GM12878 (cell line): ENCODE results near the gene DTNA. TPM values are rescaled to one million over a fixed set of nuclear protein-coding genes. Genes with fewer than 3 reads are reported as not detected.

Experiments used
- ATAC-seq: fragments of 200-7000 bp; cut with Tn5 transposase; 3 replicates; pipeline ENCODE4 v1.9.1; 2020; ENCODE audit warnings: mild to moderate bottlenecking, moderate library complexity
- BruUV-seq: library from RNA; stranded (reverse); fragments of 400-500 nt; replicated peaks from 2 replicates; lab custom pipeline; 2021; lab: Mats Ljungman, UMichigan
- CTCF ChIA-PET: fragments of 300-600 bp; sonication (Branson Sonifier 250); formaldehyde crosslinking; extraction: SDS; loops from one replicate; lab custom pipeline; 2021; ENCODE audit warnings: inconsistent platforms; lab: Yijun Ruan, JAX
- POLR2A ChIA-PET: fragments of 350-600 bp; formaldehyde crosslinking; extraction: SDS; loops from one replicate; lab custom pipeline; 2021; ENCODE audit warnings: inconsistent platforms; lab: Charles Lee
- RAD21 ChIA-PET: fragments of 300-600 bp; sonication (Branson Sonifier 250); formaldehyde crosslinking; loops from one replicate; lab custom pipeline; 2023; ENCODE audit warnings: antibody characterized with exemption; ENCODE audit not compliant: unreplicated experiment; lab: Charles Lee
- SMC1A ChIA-PET: fragments of 300-600 bp; sonication (Branson Sonifier 250); formaldehyde crosslinking; loops from one replicate; lab custom pipeline; 2023; ENCODE audit not compliant: unreplicated experiment, uncharacterized antibody; lab: Charles Lee
- DNase-seq: peaks from one replicate; pipeline ENCODE4 v3.0.0-alpha.2; 2011; ENCODE audit warnings: low read depth, low spot score
- FAIRE-seq: peaks from 3 replicates; lab custom pipeline; 2011; peaks lifted over from hg19 to GRCh38; lab: Jason Lieb, UNC
- H2AFZ ChIP-seq: 2 replicates; pipeline ENCODE4 v1.6.0; 2011; ENCODE audit warnings: low read depth, low read length, control low read depth; ENCODE audit not compliant: control insufficient read depth
- H3K27ac ChIP-seq: 2 replicates; pipeline ENCODE4 v1.5.1; 2011; ENCODE audit warnings: control low read depth; ENCODE audit not compliant: control insufficient read depth, insufficient read depth
- H3K27me3 ChIP-seq, 2 experiments: replicated peaks in 1 of 2; 2 replicates each; pipeline versions ENCODE4 v1.6.0 to v1.6.1; 2011; ENCODE audit warnings: low read length in 1 of 2; ENCODE audit not compliant: control insufficient read depth in 2 of 2, insufficient read depth in 2 of 2
- H3K36me3 ChIP-seq, 2 experiments: 2 replicates each; pipeline ENCODE4 v1.5.1; 2011; ENCODE audit warnings: low read length in 1 of 2; ENCODE audit not compliant: control insufficient read depth in 2 of 2, insufficient read depth in 2 of 2
- H3K4me1 ChIP-seq: 2 replicates; pipeline ENCODE4 v1.6.1; 2011; ENCODE audit warnings: mild to moderate bottlenecking, low read length, moderate library complexity, mixed read lengths; ENCODE audit not compliant: control insufficient read depth, insufficient read depth
- H3K4me2 ChIP-seq: 2 replicates; pipeline ENCODE4 v1.6.0; 2011; ENCODE audit warnings: control low read depth; ENCODE audit not compliant: control insufficient read depth, insufficient read depth
- H3K4me3 ChIP-seq: fragments of 200-600 bp; sonication (generic); 2 replicates; pipeline ENCODE4 v1.5.1; 2016
- H3K79me2 ChIP-seq: 2 replicates; pipeline ENCODE4 v1.6.0; 2011; ENCODE audit warnings: low read length; ENCODE audit not compliant: control insufficient read depth, insufficient read depth
- H3K9ac ChIP-seq: 2 replicates; pipeline ENCODE4 v1.8.0; 2011; ENCODE audit warnings: low read length, control low read depth, mixed read lengths; ENCODE audit not compliant: control insufficient read depth, insufficient read depth
- H3K9me3 ChIP-seq: replicated peaks from 3 replicates; pipeline ENCODE4 v1.5.1; 2011; ENCODE audit warnings: mild to moderate bottlenecking, low read length; ENCODE audit not compliant: control insufficient read depth, insufficient read depth
- H4K20me1 ChIP-seq: 2 replicates; pipeline ENCODE4 v1.6.0; 2011; ENCODE audit not compliant: control insufficient read depth, insufficient read depth
- FOS ChIP-seq: IDR thresholded peaks from 3 replicates; pipeline ENCODE4 v1.6.1; 2011; ENCODE audit warnings: borderline replicate concordance; ENCODE audit not compliant: insufficient read length; ENCODE audit errors: extremely low read depth
- HCFC1 ChIP-seq: fragments of 150-350 bp; IDR thresholded peaks from 2 replicates; pipeline ENCODE4 v1.6.1; 2014; ENCODE audit warnings: low read length
- HDGF ChIP-seq: fragments of 450-650 bp; IDR thresholded peaks from 2 replicates; pipeline ENCODE4 v1.6.1; 2016; ENCODE audit warnings: antibody characterized with exemption
- NFYA ChIP-seq: IDR thresholded peaks from 2 replicates; pipeline ENCODE4 v1.6.1; 2011; ENCODE audit warnings: low read depth, mild to moderate bottlenecking, low read length, improper control_type of control experiment, borderline replicate concordance
- NKRF ChIP-seq: fragments of 450-650 bp; conservative IDR thresholded peaks from 2 replicates; pipeline ENCODE4 v1.6.1; 2017; ENCODE audit warnings: mild to moderate bottlenecking, moderate library complexity
- POLR2A ChIP-seq: IDR thresholded peaks from 2 replicates; pipeline ENCODE4 v1.6.1; 2011; ENCODE audit warnings: low read depth, mild to moderate bottlenecking, low read length
- POLR2AphosphoS5 ChIP-seq: IDR thresholded peaks from 2 replicates; pipeline ENCODE4 v1.6.1; 2011; ENCODE audit warnings: mild to moderate bottlenecking, low read length, inconsistent platforms
- SKIL ChIP-seq: fragments of 450-650 bp; IDR thresholded peaks from 2 replicates; pipeline ENCODE4 v1.6.1; 2017; ENCODE audit warnings: mild to moderate bottlenecking, low read depth, inconsistent platforms; ENCODE audit not compliant: poor library complexity, severe bottlenecking
- SREBF2 ChIP-seq: IDR thresholded peaks from 2 replicates; pipeline ENCODE4 v1.6.1; 2012; ENCODE audit warnings: mild to moderate bottlenecking, low read length
- TCF3 ChIP-seq: IDR thresholded peaks from 2 replicates; pipeline ENCODE4 v1.6.1; 2012; ENCODE audit warnings: low read depth, mild to moderate bottlenecking, low read length, borderline replicate concordance; ENCODE audit not compliant: insufficient read depth
- WGBS: methylation state at CpG from one replicate; pipeline ENCODE4 v1.1.6; 2016; ENCODE audit warnings: low lambda C conversion rate; ENCODE audit not compliant: insufficient replicate concordance, insufficient coverage; ENCODE audit errors: missing lambda C conversion rate; 5-methylcytosine and 5-hydroxymethylcytosine counted together
- in situ Hi-C: fragments of 300-500 bp; cut with MboI; formaldehyde crosslinking; loops from 9 replicates; pipeline ENCODE4 v1.14.3; 2018; ENCODE audit warnings: mixed read lengths
- intact Hi-C: fragments of 100-400 bp; cut with micrococcal nuclease; formaldehyde crosslinking; loops from one replicate; pipeline ENCODE4 v1.14.2; 2022; ENCODE audit not compliant: unreplicated experiment
- polyA plus RNA-seq, 11 experiments: library from polyadenylated mRNA; depleted of rRNA in 4 of 11; unstranded in 6 of 11; stranded (reverse) in 5 of 11; fragments of >200 nt; fragmentation: Nextera tagmentation in 4 of 11; fragmentation: Illumina TruSeq in 1 of 11; extraction: Ambion mirVana in 4 of 11; extraction: Trizol in 1 of 11; gene quantifications; 1 replicate in 1 of 11; 2 replicates in 10 of 11; pipeline versions ENCODE4 v1.2.1 to v1.2.3, GENCODE V29; 2011 to 2016; ENCODE audit warnings: inconsistent platforms in 2 of 11, missing spikeins in 2 of 11, low read depth in 1 of 11
- total RNA-seq, 4 experiments: library from RNA; depleted of rRNA in 3 of 4; stranded (reverse); fragments of >200 nt in 3 of 4; fragmentation: Illumina TruSeq in 1 of 4; extraction: Trizol in 1 of 4; gene quantifications; 2 replicates each; pipeline versions ENCODE4 v1.2.1 to v1.2.3, GENCODE V29; 2013 to 2021

Gene DTNA
- total and polyA plus RNA-seq, 10 of the 15 experiments (the other 5 are each of a cell fraction or from before 2014, with no cell fraction given) = 0.26 to 8.6 (median 0.53) TPM

GRCh38 chr18:34741401-34741800 is 31.3 kb downstream of the DTNA start (continued):
- TF ChIP-seq NKRF (no peak), HDGF (no peak), POLR2A (no peak), FOS (no peak), POLR2AphosphoS5 (no peak)

GRCh38 chr18:34742891-34743341 is 32.8 kb downstream of the DTNA start:
- ChIA-PET CTCF (interaction anchor here (1.3 kb wide), 1 partner anchor 10 kb away, joined by 3 read pairs; no protein-coding TSS in a partner anchor), SMC1A (interaction anchor here (1.0 kb wide), 1 partner anchor 36 kb away, joined by 3 read pairs; no protein-coding TSS in a partner anchor), POLR2A (no interaction called here), RAD21 (no interaction called here)
- Histone ChIP-seq H4K20me1 (no peaks in the 10 kb centered on the region), H3K9ac (no peak overlapping the region), H3K9me3 (no peaks in the 10 kb centered on the region), H3K36me3 (no peaks in the 10 kb centered on the region), H3K79me2 (no peaks in the 10 kb centered on the region), H3K4me2 (no peak overlapping the region), H3K27me3 (no peaks in the 10 kb centered on the region), H3K27ac (no peak overlapping the region), H3K4me3 (no peak overlapping the region), H2AFZ (no peak overlapping the region), H3K4me1 (no peaks in the 10 kb centered on the region)
- FAIRE-seq (no peak), DNase-seq (no peak), ATAC-seq (no peak)
- TF ChIP-seq NFYA (no peak), HCFC1 (no peak), SREBF2 (no peak), TCF3 (no peak), SKIL (no peak)
- in situ Hi-C loops = no loop called here
- BruUV-seq = no TSS peak
- 40% methylated on average over 5 of the region's 5 CpGs for WGBS
- intact Hi-C loops = no loop called here
